HUES64 (cell line): ENCODE measurements around the gene PPP1R14B. TPM values are rescaled to one million over a fixed set of nuclear protein-coding genes. Genes with fewer than 3 reads are reported as not detected.
A peak's percentile ranks its signal among the peaks of the same experiment; 100 is the strongest.

Experiments used
- H3K27ac ChIP-seq: 2 replicates; pipeline ENCODE4 v1.7.0; 2013; ENCODE audit warnings: low read depth, low read length, inconsistent platforms
- H3K27me3 ChIP-seq: 2 replicates; pipeline ENCODE4 v1.6.1; 2013; ENCODE audit warnings: mild to moderate bottlenecking, low read length; ENCODE audit not compliant: insufficient read depth
- H3K36me3 ChIP-seq: 2 replicates; pipeline ENCODE4 v1.6.1; 2013; ENCODE audit warnings: mild to moderate bottlenecking, low read length; ENCODE audit not compliant: insufficient read depth
- H3K4me1 ChIP-seq: 2 replicates; pipeline ENCODE4 v1.6.1; 2013; ENCODE audit warnings: mild to moderate bottlenecking, low read length, moderate library complexity; ENCODE audit not compliant: insufficient read depth
- H3K4me3 ChIP-seq: 2 replicates; pipeline ENCODE4 v1.5.1; 2013; ENCODE audit warnings: mild to moderate bottlenecking, low read length, moderate library complexity
- H3K9ac ChIP-seq: 2 replicates; pipeline ENCODE4 v1.6.1; 2013; ENCODE audit warnings: mild to moderate bottlenecking, low read depth, low read length
- H3K9me3 ChIP-seq: 2 replicates; pipeline ENCODE4 v1.6.1; 2013; ENCODE audit warnings: low read depth, low read length; ENCODE audit not compliant: insufficient read depth
- WGBS: fragments of 150-250, 120-280 bp; methylation state at CpG from one replicate; pipeline ENCODE4 v1.1.7; 2013; ENCODE audit warnings: missing lambda C conversion rate; 5-methylcytosine and 5-hydroxymethylcytosine counted together
- polyA plus RNA-seq, 2 experiments: library from polyadenylated mRNA; stranded (reverse); fragments of 50-300 nt; gene quantifications; one replicate each; pipeline ENCODE4 v1.2.3, GENCODE V29; 2013

The PPP1R14B gene, protein sequence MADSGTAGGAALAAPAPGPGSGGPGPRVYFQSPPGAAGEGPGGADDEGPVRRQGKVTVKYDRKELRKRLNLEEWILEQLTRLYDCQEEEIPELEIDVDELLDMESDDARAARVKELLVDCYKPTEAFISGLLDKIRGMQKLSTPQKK
- 353 TPM for polyA plus RNA-seq (2013, experiment 1 of 2)
- polyA plus RNA-seq (2013, experiment 2 of 2): 328 TPM

GRCh38 chr11:64246871-64247728 lies at the start of gene PPP1R14B:
PPP1R14B (minus strand) TSS chr11:64246943; CDS start chr11:64246673, 270 bp downstream.
- peak within 1 kb of the TSS; percentile 88 for H3K9ac ChIP-seq
- under 1% methylated on average over 58 of the region's 74 CpGs for WGBS
- peak within 1 kb of the TSS; percentile 93 for H3K4me3 ChIP-seq
- H3K36me3 ChIP-seq: peaks cover 19% of the 10 kb centered on the region
- peak within 1 kb of the TSS; percentile 93 for H3K27ac ChIP-seq
- H3K9me3 ChIP-seq: no peaks in the 10 kb centered on the region
- no peaks in the 10 kb centered on the region for H3K27me3 ChIP-seq
- peaks cover 38% of the 10 kb centered on the region for H3K4me1 ChIP-seq

DNA sequence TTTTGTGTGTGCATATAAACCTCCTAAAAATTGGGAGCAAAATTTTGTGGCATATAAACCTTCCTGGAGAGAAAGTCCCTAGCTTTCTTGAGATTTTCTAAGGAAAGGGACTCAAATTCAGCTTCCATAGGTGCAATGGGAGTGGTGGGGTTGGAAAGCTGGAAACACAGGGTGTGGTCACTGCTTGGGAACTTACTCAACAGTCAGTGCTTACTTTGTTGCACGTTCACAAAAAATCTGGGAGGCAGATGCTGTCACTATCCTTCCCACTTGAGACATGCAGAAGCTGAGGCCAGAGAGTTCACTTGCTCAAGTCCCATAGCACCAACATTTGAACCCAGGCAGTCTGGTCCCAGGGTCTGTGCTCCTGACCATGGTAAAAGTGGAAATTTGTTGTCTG lies 49.5 kb upstream of the PPP1R14B start:
- H3K27ac ChIP-seq: no peak overlapping the region
- no peaks in the 10 kb centered on the region for H3K36me3 ChIP-seq
- H3K4me1 ChIP-seq: no peaks in the 10 kb centered on the region
- peaks cover 100% of the 10 kb centered on the region for H3K27me3 ChIP-seq
- no peak overlapping the region for H3K9ac ChIP-seq
- no peak overlapping the region for H3K4me3 ChIP-seq
- H3K9me3 ChIP-seq: no peaks in the 10 kb centered on the region
- WGBS: 35% methylated on average over 1 of the region's 1 CpG

DNA sequence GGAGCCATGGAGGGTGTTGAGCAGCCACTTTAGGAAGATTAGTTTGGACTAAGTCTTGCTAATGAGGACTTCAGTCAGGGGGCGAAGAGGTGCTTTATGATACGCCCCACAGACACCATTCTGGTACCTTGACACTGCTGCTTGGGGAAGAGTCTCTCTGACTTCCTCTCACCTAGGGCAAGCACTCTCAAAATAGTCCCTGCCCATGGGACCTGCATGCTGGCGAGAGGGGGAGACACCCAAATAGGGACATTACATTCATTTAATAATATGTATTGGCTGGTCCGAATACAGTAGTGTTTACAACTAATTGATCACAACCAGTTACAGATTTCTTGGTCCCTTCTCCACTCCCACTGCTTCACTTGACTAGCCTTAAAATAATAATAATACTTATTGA lies 49.0 kb upstream of the PPP1R14B start:
- H3K4me1 ChIP-seq: no peaks in the 10 kb centered on the region
- H3K27me3 ChIP-seq: peaks cover 100% of the 10 kb centered on the region
- H3K4me3 ChIP-seq: no peak overlapping the region
- 82% methylated on average over 2 of the region's 4 CpGs for WGBS
- H3K9me3 ChIP-seq: no peaks in the 10 kb centered on the region
- no peak overlapping the region for H3K27ac ChIP-seq
- H3K36me3 ChIP-seq: no peaks in the 10 kb centered on the region
- no peak overlapping the region for H3K9ac ChIP-seq

- H3K27ac ChIP-seq: no peak overlapping the region
- H3K9me3 ChIP-seq: no peaks in the 10 kb centered on the region
- H3K27me3 ChIP-seq: peaks cover 100% of the 10 kb centered on the region
- no peak overlapping the region for H3K4me3 ChIP-seq
- H3K36me3 ChIP-seq: no peaks in the 10 kb centered on the region
- no peaks in the 10 kb centered on the region for H3K4me1 ChIP-seq
- H3K9ac ChIP-seq: no peak overlapping the region
- 71% methylated on average over 3 of the region's 3 CpGs for WGBS
Measured at GRCh38 chr11:64294774-64295173, 48.0 kb upstream of the PPP1R14B start.

DNA sequence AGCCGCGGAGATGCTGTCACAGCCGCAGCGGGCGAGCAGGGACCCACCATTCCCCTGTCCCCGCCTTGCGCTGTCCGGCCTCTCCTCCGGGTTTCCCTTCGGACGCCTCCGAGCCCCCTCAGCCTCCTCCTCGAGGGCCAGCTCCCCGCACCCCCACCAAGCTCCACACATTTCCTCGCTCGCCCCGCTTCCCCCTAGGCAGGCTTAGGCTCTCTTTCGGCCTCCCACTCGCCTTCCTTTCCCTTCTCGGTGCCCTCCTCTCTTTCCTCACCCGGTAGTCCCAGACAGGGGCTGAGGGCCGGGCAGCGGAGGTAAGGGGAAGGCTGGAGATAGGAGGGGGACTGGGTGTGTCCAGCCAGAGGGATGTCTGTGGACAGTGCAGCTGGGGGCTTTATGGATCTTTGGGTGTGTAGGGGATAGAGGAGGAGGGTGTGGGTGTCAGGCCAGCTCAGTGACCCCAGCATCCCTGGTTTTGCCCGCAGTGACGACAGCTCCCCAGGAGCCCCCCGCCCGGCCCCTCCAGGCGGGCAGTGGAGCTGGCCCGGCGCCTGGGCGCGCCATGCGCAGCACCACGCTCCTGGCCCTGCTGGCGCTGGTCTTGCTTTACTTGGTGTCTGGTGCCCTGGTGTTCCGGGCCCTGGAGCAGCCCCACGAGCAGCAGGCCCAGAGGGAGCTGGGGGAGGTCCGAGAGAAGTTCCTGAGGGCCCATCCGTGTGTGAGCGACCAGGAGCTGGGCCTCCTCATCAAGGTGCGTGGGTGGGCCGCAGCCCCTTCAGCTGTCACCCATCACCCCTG lies 45.9 kb upstream of the PPP1R14B start:
- Histone ChIP-seq H3K4me3 (peak overlapping the region; percentile 47), H3K27ac (no peak overlapping the region), H3K9me3 (no peaks in the 10 kb centered on the region), H3K36me3 (no peaks in the 10 kb centered on the region), H3K9ac (no peak overlapping the region), H3K27me3 (peaks cover 86% of the 10 kb centered on the region), H3K4me1 (no peaks in the 10 kb centered on the region)
- WGBS: 39% methylated on average over 42 of the region's 42 CpGs

DNA sequence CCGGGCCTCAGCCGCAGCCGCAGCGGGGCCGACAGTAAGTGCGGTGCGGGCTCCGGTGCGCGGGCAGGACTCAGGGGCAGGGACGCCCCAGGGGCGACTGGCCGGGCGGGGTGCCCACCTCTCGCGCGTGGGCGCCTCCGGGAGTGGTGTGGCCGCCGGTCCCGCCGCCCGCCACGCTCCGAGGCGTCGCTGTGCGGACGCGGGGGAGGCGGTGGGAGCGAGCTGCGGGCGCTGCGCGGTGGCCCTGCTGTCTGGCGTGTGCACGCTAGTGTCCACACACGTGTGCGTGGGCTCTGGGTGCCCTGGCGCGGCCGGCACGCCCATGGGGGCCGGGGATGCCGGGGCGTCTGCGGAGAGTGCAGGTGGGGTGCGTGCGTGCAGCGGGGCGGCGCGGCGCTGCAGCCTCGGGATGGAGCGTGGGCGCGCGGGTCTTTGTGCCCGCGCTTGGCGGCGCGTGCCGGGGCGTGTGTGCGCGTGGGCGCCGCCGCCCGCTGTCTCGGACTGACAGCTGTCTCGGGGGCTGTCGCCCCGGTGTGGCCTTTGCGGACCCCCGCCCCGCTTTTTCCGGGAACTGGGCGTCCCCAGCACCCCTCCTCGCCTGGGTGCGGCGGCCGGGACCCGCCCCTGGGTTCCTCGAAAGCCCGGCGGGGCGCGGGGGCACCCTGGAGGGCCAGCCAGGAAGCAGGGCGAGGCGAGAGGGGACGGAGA lies 45.2 kb upstream of the PPP1R14B start:
- Histone ChIP-seq H3K4me1 (no peaks in the 10 kb centered on the region), H3K27me3 (peaks cover 81% of the 10 kb centered on the region), H3K27ac (no peak overlapping the region), H3K36me3 (no peaks in the 10 kb centered on the region), H3K4me3 (peak overlapping the region; percentile 47), H3K9me3 (no peaks in the 10 kb centered on the region), H3K9ac (no peak overlapping the region)
- 2% methylated on average over 96 of the region's 96 CpGs for WGBS

DNA sequence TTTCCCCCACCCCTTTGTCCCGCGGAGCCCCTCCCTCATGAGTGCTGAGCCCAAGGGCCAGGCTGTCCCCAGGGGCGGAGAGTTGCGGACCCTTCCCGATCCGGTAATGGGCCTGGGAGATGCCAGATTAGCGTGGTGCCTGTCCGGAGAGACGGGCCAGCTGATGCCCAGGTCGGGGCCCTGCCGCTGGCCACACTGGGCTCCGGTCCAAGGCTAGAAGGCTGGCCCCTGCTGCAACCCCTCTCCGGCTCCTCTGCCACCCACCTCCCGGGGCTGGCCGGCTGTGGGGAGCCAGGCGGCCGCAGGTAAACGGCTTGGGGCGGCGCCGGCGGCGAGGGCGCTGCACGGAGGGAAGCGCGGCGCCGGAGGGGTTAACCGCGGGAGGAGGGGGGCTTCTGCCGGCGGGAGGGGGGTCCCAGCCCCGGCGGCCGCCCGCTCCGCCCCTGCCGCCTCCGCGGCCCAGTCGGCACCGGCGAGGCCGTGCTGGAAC lies 44.6 kb upstream of the PPP1R14B start, which contains the start of gene KCNK4:
KCNK4 (plus strand) TSS at position 41 of the 490 bp plus-strand sequence. CDS start 1,717 bp downstream, outside the sequence.
- H3K27me3 ChIP-seq: peaks cover 80% of the 10 kb centered on the region
- no peak within 1 kb of the TSS for H3K27ac ChIP-seq
- 0 out of 2 replicates have a peak, but pooled peaks cover under 1% of the 10 kb centered on the region for H3K4me1 ChIP-seq
- 1% methylated on average over 45 of the region's 45 CpGs for WGBS
- H3K9me3 ChIP-seq: no peaks in the 10 kb centered on the region
- H3K9ac ChIP-seq: no peak within 1 kb of the TSS; the same call in 1 of the 2 replicates
- no peaks in the 10 kb centered on the region for H3K36me3 ChIP-seq
- peak within 1 kb of the TSS; percentile 47 for H3K4me3 ChIP-seq

- Histone ChIP-seq H3K9me3 (no peaks in the 10 kb centered on the region), H3K27me3 (peaks cover 76% of the 10 kb centered on the region), H3K27ac (no peak overlapping the region), H3K4me1 (0 out of 2 replicates have a peak, but pooled peaks cover 3% of the 10 kb centered on the region), H3K9ac (no peak overlapping the region), H3K36me3 (no peaks in the 10 kb centered on the region), H3K4me3 (peak overlapping the region; percentile 47)
- WGBS: 51% methylated on average over 10 of the region's 10 CpGs
Measured at GRCh38 chr11:64290352-64291261, 43.9 kb upstream of the PPP1R14B start.

- H3K27ac ChIP-seq: no peak overlapping the region
- H3K9me3 ChIP-seq: no peaks in the 10 kb centered on the region
- no peak overlapping the region for H3K4me3 ChIP-seq
- peaks cover 61% of the 10 kb centered on the region for H3K27me3 ChIP-seq
- H3K4me1 ChIP-seq: 0 out of 2 replicates have a peak, but pooled peaks cover 3% of the 10 kb centered on the region
- H3K36me3 ChIP-seq: no peaks in the 10 kb centered on the region
- 90% methylated on average over 13 of the region's 13 CpGs for WGBS
- no peak overlapping the region for H3K9ac ChIP-seq
Measured at GRCh38 chr11:64289002-64289564, 42.3 kb upstream of the PPP1R14B start.
